HEK293 (cell line): Measurements from ENCODE around the gene ABCG1.

Experiments used
- TF ChIP-seq, protein P1 (sequence below): fragments of 450-650 bp; formaldehyde crosslinking; IDR thresholded peaks from 2 replicates; pipeline ENCODE4 v1.5.1; 2017; ENCODE audit warnings: missing biosample characterization, mild to moderate bottlenecking, missing genetic modification characterization, moderate library complexity
- TF ChIP-seq, protein P2 (sequence below): fragments of 450-650 bp; formaldehyde crosslinking; IDR thresholded peaks from 2 replicates; pipeline ENCODE4 v1.5.1; 2016; ENCODE audit warnings: missing biosample characterization, missing genetic modification characterization

DNA sequence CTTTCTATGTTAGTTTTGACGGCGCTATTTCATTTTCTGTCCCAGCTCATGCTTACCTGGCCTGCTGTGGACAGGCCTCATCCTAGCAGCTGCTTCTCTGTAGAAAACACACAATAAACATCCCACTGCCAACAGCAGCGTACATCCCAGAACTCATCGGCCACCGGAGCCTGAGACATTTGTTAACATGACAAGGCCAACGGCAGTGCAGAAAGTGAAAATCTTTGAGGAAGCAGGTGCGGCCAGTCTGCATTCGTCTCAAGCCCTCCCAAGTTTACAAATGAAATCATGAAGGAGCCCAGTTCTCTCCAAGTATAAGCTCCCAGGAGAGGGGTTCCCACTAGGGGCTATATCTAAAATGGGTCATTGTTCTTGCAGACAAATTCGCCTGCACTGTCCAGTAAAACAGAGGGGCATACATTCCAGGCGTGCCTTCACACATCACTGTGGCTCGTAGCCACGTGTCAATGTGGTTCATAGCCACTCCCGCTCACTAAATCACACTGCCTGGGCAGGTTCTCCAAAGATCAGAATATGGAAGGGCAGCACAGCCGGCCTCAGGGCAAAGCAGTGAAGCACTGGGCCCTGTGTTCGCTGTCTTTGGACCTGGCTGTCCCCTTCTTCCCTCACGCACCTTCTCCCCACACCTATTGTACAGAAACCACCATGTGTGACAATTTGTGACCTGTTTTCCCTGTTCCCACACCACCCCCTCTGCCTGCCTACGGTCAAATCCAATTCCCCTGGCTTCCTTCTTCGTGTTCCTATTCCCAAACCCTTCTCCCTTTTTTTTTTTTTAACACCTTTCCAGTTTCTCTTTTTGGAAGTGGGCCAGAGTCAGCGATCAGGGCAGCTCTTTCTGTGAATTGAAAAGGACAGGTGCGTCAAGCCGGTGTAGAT lies 27.0 kb upstream of the ABCG1 start:
- TF ChIP-seq, protein P1, sequence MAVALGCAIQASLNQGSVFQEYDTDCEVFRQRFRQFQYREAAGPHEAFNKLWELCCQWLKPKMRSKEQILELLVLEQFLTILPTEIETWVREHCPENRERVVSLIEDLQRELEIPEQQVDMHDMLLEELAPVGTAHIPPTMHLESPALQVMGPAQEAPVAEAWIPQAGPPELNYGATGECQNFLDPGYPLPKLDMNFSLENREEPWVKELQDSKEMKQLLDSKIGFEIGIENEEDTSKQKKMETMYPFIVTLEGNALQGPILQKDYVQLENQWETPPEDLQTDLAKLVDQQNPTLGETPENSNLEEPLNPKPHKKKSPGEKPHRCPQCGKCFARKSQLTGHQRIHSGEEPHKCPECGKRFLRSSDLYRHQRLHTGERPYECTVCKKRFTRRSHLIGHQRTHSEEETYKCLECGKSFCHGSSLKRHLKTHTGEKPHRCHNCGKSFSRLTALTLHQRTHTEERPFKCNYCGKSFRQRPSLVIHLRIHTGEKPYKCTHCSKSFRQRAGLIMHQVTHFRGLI (tag by site-specific recombination) = no peak
- TF ChIP-seq, protein P2, sequence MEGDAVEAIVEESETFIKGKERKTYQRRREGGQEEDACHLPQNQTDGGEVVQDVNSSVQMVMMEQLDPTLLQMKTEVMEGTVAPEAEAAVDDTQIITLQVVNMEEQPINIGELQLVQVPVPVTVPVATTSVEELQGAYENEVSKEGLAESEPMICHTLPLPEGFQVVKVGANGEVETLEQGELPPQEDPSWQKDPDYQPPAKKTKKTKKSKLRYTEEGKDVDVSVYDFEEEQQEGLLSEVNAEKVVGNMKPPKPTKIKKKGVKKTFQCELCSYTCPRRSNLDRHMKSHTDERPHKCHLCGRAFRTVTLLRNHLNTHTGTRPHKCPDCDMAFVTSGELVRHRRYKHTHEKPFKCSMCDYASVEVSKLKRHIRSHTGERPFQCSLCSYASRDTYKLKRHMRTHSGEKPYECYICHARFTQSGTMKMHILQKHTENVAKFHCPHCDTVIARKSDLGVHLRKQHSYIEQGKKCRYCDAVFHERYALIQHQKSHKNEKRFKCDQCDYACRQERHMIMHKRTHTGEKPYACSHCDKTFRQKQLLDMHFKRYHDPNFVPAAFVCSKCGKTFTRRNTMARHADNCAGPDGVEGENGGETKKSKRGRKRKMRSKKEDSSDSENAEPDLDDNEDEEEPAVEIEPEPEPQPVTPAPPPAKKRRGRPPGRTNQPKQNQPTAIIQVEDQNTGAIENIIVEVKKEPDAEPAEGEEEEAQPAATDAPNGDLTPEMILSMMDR = no peak
